ENCODE data around the gene THOC5.
"Not testable (repeated sequence)": the region's sequence is repeated elsewhere in the genome, so short reads cannot be mapped to it uniquely, and the experiment has no call there.

The THOC5 gene

GRCh38 chr22:29553351-29554224, at the start of gene THOC5:
Gene THOC5, minus strand, starts transcription at chr22:29553757. Its CDS starts 4,610 bp downstream, at chr22:29549147.
- peak; percentile 96 for DNase-seq

- DNase-seq, result no peak
These were observed 45.1 kb upstream of the THOC5 start for GRCh38 chr22:29598684-29599020.

- not testable (repeated sequence) for DNase-seq
These were observed 44.5 kb upstream of the THOC5 start for GRCh38 chr22:29597871-29598683.

GRCh38 chr22:29596408-29596807, 42.9 kb upstream of the THOC5 start:
- DNase-seq, result no peak

- DNase-seq, result not testable (repeated sequence)
These were observed 40.9 kb upstream of the THOC5 start for GRCh38 chr22:29594447-29594846.

GRCh38 chr22:29593923-29594322, 40.4 kb upstream of the THOC5 start:
- no peak for DNase-seq

- DNase-seq, result no peak
These were observed 34.6 kb upstream of the THOC5 start for GRCh38 chr22:29587938-29588699.

GRCh38 chr22:29586193-29586705, 32.7 kb upstream of the THOC5 start:
- DNase-seq, result not testable (repeated sequence)

- no peak for DNase-seq
These were observed 31.4 kb upstream of the THOC5 start for GRCh38 chr22:29584975-29585374.

GRCh38 chr22:29581799-29582198, 28.2 kb upstream of the THOC5 start:
- no peak for DNase-seq

GRCh38 chr22:29580200-29580810, 26.7 kb upstream of the THOC5 start:
- no peak for DNase-seq

- no peak for DNase-seq
These were observed 25.1 kb upstream of the THOC5 start for GRCh38 chr22:29578462-29579200.

GRCh38 chr22:29574762-29575450, 21.3 kb upstream of the THOC5 start:
- no peak for DNase-seq

- no peak for DNase-seq
These were observed 17.5 kb upstream of the THOC5 start for GRCh38 chr22:29570912-29571549.

GRCh38 chr22:29570456-29570855, 16.9 kb upstream of the THOC5 start:
- DNase-seq, result no peak

- no peak for DNase-seq
These were observed 15.6 kb upstream of the THOC5 start for GRCh38 chr22:29569011-29569678.

- DNase-seq, result no peak
These were observed 13.8 kb upstream of the THOC5 start for GRCh38 chr22:29567338-29567737.

GRCh38 chr22:29566513-29566912, 13.0 kb upstream of the THOC5 start:
- not testable (repeated sequence) for DNase-seq

- DNase-seq, result no peak
These were observed 10.3 kb upstream of the THOC5 start for GRCh38 chr22:29563652-29564460.
